Activated CD8-positive, alpha-beta memory T cell treated with anti-CD3 and anti-CD28 coated beads for 1 hour (primary cell): ENCODE data around the gene CNTNAP4.

Experiments used
- DNase-seq, 2 donors: peaks; one replicate each; pipeline ENCODE4 v3.0.0-alpha.2; 2020; ENCODE audit warnings: low read depth in 1 of 2; ENCODE audit errors: extremely low read depth in 1 of 2

The CNTNAP4 gene

DNA sequence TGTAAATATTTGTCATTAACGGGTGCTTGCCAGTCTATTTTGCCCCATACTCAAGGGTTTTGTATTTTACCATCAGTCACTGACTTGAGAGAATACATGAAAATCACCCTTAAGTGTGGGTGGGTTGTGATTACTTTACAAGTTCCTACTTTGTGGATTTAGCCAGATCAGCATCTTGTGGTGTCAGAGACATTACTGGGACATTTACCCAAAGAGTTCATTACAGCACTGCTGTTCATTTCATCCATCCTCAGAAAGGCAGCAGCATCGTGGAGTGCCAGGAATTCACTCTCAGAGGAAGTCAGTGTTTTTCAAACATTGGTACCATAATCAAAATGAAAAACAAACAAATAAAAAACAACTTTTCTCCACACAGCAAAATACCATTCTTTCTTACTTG lies 110.8 kb downstream of the CNTNAP4 start:
- no peak for DNase-seq

DNA sequence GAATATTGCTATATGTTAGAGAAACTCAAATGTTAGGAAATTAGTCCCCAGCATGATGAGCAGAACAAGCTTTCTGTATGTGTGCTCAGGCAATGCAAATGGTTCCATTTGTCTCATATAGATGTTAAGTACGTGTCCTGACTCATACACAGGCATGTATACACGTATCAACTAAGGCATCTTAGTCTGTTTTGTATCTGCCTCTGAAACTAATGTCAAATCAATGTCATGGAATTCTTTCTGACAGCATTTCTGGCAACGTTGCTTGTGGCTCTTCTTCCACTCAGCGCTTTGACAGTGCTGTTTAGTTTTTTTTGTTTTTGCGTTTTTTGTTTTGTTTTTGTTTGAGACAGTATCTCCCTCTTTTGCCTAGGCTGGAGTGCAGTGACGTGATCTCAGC lies 111.9 kb downstream of the CNTNAP4 start:
- DNase-seq: no peak

DNA sequence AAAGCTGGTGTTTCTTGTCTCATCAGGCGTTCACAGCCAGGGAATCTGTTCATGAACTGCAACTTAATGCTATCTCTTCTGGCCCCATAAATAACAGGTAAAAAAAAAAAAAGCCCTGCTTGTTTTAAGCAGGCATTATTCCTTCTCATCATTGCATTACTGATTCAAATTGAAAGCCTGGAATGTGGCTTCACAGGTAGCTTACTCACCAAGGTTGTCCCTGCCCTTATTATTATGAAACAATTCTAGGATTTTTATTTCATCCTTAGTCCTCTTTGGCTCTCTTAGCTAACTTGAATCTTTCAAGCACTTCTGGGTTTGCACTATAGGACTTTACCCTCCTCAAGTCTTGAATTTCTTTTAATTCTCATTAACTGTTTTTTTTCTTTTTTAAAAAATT lies 113.3 kb downstream of the CNTNAP4 start:
- DNase-seq: no peak

DNA sequence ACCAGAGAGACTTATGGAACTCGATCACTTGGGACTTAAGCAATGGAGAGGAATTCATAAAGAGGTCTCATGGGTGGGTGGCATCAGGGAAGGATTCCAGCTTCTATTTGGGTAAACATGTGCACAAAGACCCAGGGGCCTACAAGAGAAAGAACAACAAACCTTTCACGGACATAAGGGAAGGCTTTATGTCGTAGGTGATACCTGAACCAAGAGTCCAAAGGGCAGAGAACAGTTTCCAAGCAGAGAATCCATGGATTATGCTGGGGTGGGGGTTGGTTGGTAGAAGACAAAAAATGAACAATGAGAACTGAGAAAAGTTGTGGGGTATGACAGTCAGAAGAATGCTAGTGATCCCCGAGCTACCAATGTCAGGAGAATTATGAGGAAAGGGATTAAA lies 119.8 kb downstream of the CNTNAP4 start:
- no peak for DNase-seq

DNA sequence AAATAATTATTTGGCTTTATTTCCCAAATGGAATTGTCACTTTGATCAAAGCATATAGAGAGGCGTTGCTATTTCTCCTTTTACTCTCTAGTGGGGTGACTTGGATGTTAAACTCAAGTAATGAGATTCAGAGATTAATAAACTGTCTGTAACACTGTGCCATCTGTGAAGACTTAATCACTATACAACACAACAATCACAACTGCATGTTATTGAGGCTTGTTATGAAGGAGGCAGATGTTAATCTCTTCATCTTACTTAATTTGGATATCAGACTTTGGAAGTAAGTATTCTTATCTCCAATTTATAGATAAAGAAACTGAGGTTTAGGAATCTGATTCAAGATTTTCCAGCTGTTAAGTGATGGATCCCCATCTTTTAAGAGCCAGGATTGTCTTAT lies 132.5 kb downstream of the CNTNAP4 start:
- DNase-seq: no peak

DNA sequence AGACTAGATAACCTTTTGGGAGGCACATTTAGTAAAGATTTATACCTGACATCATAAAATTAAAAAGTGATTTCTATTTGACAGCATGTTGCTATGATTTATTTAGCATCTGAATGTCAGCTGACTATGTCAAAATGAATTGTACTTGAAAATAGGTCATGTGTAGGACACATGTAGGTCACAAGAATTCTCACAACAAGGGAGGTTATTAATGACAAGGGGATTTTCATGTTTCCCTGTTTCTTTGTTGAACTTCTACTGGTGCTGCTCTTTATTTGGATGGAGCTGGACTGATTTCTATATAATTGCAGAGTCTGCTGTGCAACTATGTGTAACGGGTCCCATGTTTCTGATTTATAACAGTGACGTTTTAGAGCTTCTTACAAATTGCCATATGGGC lies 144.4 kb downstream of the CNTNAP4 start:
- no peak for DNase-seq

DNA sequence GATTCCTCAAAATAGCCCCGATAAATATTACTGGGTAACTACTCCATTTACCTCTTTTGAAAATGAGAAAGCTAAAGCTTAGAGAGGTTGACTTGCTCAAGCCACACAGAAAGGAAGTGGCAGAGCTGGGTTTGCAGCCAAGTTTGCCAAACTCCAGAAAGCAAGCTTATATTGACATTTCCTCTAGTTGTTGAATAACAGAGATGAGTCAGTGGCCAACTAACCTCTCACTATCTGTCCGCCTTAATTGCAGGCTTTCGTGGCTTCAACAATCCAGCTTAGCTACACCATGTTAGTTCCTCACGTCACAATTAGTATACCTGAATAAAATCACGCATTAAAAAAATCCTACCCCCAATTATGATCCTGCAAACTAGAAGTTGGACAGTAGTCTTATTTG lies 151.7 kb downstream of the CNTNAP4 start:
- no peak for DNase-seq

DNA sequence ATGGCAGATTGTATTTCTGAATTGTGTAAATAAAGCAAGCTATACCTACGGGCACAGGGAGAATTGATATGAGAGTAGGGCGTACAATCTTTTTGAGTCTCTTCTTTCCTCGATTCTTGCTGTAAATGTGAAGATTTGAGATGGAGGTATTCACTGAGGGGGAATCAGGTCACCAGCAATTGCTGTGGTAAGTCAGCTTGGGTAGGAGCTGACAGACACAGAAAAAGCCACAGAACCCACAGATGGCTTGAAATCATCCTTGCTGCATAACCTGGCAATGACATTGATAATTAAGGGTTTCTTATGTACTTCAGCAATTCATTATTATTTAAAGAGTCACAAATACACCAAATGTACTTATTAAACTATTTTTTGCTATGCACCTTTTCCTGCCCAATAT lies 164.2 kb downstream of the CNTNAP4 start:
- DNase-seq: no peak

DNA sequence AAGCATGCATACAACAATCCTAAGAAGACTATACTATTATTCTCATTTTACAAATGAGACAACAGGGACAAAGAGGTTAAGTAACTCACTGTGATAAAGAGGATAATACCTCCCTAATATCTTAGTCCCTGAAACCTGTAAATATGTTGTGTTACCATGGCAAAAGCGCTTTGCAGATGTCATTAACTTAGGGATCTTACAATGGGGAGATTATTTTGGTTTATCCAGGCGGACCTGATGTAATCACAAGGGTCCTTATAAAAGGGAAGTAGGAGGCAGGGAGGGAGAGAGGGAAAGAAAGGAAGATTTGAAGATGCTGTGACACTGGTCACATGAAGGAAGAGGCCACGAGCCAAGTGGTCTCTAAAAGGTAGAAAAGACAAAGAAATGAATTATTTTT lies 164.7 kb downstream of the CNTNAP4 start:
- no peak for DNase-seq

DNA sequence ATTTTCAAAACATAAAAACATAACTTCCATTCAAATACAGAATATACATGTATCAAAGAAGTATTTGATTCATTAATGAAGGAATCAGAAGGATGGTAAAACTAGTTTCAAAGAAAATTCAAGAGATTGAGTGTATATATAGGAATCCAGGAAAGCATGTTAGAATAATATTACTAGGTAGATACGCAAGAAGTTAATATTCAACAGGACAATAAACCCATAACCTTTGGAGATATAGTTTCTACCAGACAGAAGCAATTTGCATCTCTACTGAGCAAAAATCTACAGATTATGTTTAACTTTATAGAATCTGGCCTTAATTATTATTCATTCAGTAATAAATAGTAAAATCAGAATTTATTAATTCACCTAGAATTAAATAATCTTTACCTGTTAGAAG lies 166.8 kb downstream of the CNTNAP4 start:
- no peak for DNase-seq

DNA sequence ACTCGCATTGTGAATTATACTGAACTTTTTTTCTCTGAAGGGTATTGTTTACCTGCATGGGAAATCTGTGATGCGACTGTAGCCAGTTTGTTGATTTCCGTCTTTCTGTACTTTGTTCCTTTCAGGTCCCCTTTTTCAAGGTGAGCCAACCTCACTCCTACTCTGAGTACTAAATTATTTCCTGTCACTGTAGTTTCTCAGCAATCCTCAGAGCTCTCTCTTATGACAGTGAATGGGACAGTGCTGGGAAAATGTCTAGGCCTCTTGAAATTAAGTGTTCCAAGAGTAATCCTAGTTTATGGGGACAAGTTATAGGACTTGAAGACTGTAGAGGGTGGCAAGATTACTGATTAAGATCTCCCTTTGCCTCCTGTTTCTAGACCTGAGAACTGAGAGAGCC lies 167.6 kb downstream of the CNTNAP4 start:
- no peak for DNase-seq

DNA sequence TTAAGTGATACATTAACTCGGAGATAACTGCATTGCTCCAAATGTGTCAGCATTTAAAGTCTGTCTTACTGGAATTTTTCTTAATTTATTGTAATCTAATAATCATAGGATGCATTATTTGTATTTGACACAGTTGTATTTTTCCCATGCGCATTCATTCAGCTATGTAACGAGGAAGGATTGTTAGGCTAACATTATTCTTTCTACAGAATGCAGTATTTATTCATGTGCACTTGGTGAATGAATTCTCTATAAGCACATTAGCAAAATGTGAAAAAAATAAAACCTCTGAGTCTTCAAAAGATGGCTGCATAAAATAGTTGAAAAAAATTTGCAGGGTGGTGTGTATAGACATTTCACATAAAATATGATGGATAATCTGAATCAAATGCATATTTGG lies 168.6 kb downstream of the CNTNAP4 start:
- no peak for DNase-seq

DNA sequence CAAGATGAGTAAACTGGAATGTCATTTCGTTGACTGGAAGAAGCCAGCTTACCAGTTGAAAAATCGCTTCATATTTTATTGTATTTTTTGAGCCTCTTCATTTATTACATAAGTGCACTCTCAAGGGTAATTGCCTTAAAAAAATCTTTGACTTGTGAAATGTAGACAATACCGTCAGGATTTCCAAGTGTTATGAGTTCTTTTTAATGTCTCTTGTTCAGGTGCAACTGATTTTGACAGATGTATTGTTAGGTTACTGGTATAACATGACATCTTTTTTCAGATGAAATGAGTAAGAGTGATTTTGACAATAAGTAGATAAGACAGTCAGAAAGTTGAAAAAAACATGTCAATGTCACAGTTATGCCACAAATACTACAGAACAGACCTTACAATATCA lies 169.1 kb downstream of the CNTNAP4 start:
- no peak for DNase-seq

DNA sequence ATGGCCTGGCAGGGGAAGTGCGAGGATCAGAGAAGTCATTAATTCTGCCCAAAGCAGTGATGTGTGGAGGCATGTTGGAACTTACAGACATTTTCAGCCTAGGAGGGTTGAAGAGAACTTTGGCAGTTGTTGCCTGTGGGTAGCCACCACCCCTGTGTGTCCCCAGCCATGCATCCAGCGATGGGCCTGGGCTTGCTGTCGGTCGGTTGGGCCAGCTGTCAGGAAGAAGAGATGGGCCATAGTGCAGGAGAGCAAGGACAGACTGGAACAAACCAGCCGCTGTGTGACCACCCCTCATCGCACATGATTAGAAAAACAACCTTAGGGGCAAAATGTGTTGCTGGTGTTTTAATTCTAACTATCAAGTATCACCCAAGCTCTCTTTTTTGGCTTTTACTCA lies 173.7 kb downstream of the CNTNAP4 start:
- no peak for DNase-seq

DNA sequence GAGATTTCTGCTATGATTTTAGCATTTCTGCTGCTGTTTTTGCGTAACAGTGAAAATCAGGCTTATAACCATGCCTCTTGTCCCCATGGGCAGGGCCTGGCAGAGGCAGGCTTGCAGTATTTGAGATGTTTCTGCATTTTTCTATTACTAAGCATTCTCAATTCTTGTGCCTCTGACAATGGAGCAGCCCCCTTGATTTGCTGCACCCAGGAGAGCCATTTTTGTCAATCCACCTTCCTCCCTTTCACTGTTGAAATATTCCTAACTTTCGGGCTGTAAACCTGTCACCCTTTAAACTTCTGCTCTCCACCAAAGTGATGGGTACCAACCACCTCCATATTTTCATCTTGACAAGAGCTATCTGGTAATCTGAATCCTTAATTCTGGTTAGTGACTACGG lies 178.1 kb downstream of the CNTNAP4 start:
- no peak for DNase-seq

DNA sequence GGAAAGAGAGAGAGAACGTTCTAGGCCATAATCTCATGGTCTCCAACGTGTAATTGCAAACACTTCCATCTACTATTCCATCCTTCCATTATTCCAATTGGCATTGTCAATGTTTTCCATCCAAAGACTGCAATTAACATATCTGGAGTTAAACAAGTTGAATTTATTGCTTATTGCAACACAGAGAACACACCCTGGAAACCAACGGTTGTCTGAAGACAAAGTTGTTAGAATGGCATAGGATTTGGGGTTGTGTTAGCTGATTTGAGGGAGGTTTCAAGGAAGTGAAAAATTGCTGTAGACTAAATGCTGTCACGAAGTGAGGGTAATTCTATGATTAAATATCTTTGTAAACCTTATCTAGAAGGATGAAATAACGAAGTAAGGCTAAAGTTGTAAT lies 178.8 kb downstream of the CNTNAP4 start:
- no peak for DNase-seq

DNA sequence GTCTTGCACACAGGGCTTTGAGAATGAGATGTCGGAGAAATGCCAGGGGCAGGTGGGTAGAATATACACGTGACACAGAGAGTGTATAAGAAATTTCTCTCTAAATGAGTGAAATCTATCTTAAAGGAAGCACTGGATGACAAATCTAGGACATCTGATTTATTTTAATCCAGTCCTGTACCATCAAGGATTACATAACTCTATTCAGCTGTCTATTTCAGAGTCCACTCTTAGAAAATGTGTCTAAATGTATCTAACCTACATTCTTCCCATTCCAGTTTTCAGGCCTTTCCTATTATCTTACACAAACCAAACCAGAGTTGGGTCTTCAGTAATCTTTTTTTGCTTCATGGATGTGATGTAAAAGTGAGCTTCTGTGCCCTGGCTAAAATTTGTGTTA lies 181.9 kb downstream of the CNTNAP4 start:
- DNase-seq: no peak

DNA sequence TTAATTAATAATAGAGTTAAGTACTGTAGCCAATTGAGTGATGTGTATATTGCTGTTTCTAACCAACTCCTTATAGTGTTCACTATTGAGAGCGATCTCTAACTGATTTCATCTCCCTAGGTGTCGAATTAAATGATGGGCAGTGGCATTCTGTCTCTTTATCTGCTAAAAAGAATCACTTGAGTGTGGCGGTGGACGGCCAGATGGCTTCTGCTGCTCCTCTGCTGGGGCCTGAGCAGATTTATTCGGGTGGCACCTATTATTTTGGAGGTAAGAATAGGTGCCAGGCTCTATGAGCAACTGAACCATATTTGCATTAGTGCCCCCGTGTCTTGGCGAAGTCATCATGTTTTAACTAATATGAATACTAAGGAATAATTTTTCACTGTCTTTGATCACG lies 184.6 kb downstream of the CNTNAP4 start:
- no peak for DNase-seq

DNA sequence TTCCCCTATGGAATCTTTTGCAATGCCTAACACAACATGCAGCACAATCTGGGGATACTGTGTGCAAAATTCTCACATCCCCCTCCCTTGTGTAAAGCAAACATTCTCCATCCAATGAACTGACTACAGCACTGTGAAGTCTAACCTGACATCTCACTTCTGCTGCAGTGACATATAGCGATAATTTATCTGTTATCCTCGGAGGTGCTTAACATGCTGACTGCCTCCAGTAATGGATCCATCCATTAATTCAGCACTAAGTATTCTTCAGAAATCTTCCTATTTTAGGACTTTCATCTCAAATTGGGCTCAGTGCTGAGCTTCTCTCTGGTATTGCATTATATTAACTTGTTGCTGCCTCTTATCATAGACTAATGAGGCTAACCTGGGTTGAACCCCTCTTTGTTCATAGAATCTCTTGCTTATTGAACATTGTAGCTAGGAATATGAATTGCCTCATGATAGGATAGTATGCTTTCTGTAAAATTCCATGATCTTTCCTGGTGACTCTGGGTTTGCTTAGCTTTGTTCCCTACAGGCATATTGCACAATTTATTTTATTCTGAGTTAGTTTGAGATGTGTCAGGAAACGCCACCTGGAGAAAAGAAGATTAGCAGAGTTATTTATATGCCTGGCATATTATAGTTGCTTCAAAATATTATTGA lies 187.9 kb downstream of the CNTNAP4 start:
- no peak for DNase-seq

DNA sequence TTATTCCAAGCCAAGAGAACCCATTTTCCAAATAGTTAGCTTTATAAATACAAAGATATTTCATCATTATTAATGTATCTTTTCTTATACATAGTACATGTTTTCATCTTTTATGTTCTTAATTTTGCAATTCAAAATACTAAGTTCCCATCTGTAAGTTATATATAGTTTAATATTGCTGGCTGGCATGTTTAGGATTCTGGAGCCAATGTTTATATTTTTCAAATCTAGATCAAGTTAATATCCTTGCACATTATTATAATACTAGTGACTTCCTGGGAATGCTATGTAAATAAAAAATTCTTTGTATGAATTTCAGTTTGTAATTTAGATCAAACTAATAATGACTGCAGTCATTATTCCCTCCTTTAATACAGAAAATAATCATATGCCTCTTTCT lies 189.7 kb downstream of the CNTNAP4 start:
- DNase-seq: no peak

DNA sequence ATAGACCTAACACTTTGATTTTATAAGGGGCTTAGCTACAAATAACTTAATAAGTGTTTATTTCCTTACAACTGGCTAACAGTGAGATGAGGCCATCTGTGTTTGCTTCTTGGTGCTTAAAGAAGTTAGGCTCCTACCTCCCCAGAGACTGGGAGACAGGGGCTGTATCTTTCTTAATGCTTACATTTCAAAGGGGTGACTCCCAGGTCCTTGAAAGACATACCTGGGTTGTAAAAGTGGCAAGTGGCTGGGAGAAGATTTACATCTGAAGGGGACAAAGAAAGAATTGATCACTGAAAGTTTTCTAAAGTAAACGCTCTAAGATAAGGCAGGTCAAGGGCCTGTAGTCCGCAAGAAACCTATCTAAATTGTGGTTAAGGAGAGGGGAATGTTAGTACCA lies 196.8 kb downstream of the CNTNAP4 start:
- DNase-seq: no peak

DNA sequence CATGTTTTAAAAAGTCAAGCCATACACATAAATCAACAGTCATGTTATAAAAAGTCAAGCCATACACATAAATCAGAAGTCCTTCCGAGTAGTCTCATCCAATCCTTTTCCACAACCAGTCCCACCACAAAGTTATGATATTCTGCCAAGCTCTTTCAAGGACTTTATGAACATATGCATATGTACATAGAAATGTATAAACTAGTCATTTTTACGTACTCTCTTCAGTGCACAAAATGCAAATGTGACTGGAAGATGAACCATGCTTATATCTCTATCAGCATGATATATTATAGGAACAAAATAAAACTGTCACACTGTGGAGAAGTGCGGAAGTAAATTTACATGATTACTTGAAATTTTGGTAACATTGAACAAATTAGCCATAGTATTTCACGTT lies 200.9 kb downstream of the CNTNAP4 start:
- DNase-seq: no peak

DNA sequence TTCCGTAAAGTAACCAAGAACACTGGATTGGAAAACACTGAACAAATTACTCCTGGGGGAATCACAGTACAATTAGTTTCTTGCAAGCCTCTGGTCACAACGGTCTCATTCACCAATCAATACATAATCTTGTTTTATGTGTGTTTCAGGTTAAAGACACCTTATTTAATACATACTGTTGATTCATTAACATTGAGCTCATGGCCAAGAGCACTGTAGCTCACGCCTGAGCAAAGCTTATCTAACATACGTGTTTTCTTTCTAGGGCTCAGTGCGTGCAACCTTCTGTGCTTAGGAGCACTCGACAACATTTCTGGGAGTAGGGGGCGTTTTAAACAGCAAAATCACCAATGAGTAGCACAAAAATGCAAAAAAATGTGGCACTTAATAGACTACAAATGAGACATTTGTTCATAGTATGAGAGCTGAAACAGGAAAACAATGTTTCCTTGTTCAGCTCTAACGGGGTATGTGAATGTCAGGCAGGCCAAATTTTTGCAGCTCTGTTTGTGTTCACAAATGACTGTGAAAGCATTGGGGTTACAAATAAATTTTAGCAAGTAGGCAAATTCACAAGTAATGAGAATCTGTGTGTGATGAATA lies 206.2 kb downstream of the CNTNAP4 start:
- no peak for DNase-seq
